HUDEP-2 (cell line): ENCODE results near the gene SOS2.
A peak's percentile ranks its signal among the peaks of the same experiment; 100 is the strongest.

Experiments used
- DNase-seq, 76 experiments: peaks; one replicate each; lab custom pipeline; 2025; ENCODE audit not compliant: unreplicated experiment in 76 of 76; lab: John Stamatoyannopoulos, UW

Gene SOS2

DNA sequence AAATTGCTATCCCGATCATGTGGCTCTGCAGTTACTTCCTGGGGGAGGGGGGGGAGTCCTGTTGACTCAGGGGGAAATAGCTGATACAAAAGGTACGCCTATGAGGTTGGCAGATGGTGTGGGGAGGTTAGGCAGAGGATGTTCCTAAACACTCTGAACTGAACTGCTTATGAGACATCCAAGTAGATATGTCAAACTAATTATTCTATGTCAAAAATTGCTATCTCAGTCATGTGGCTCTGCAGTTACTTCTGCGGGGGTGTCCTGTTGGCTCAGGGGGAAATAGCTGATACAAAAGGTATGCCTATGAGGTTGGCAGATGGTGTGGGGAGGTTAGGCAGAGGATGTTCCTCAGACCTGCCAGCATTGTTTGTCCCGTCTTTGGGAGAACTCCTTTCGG, 109.9 kb downstream of the SOS2 start:
- no peak for DNase-seq

DNA sequence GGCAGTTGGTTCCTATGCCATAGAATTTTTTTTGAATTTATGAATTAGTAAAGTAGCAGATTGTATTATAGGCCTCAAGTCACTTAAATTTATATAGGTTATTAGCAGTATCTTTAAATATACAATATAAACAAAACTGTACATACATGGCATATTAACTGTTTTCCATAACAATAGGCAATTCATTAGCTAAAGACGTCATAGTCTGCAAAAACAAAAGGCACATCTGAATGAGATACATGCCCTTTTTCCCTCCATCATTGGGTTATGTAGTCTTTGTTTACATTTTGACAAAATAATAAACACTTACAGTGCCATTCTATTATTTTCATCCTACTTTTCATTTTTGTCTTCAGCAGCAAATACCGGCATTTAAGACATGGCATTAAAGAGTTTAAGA, 113.9 kb downstream of the SOS2 start:
- DNase-seq, result no peak

DNA sequence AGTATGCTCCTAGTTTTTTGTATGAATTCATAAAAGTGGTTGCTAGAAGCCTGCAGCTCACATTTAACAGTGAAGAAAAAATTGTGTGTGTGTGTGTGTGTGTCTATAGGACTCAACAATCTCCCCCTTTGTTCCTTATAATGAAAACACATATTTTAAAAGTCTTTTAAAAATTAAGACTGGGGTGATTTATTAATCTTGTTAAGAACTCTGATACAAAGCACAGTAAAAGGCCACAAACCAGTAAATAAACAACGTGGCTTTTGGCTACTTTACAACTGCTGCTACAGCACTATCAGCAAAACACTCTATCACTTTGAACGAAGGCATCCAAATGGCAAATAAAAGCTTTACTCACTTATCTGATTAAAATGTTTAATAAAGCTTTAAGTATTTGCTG, 114.4 kb downstream of the SOS2 start:
- no peak for DNase-seq

DNA sequence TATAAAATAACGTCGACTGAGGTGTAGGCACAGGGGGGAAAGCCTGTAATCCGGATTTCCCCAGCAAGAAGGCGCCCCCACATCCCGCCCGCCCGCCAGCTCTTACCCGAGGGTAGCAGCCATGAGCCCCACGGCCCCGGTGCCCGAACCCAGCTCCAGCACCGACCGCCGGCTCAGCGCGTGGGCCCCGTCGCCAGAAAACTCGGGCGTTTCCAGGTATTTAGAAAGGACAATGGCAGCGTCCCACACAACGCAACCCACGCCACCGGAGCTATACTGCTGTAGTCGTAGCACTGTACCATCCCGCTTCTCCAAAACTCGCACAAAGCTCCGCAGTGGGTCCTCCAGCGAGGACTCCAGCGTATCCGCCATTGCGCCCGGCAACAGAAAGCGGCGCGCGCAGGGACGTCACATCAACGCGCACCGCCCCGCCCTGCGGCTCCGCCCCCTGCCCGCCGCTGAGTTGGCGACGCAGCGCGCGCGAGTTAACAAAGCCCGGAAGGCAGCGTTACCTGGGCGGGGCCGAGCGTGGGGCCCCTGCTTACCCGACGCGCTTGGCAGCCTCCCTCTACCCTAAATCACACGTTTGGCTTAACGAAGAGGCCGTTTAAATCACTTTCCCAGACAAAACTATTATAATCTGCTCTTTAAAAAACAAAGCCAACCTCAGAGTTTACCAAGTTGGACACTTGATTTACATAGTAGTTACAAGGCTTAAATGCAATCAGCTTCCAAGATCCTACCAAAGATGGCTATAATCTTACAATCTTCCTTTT, 115.0 kb downstream of the SOS2 start, which contains the start of gene VCPKMT:
Gene VCPKMT (minus strand): TSS at position 392 of the 776 bp plus-strand sequence. CDS start 20 bp downstream, at position 372.
- peak in 74 of 76 experiments; percentile 6 to 95 (median 88) for DNase-seq

DNA sequence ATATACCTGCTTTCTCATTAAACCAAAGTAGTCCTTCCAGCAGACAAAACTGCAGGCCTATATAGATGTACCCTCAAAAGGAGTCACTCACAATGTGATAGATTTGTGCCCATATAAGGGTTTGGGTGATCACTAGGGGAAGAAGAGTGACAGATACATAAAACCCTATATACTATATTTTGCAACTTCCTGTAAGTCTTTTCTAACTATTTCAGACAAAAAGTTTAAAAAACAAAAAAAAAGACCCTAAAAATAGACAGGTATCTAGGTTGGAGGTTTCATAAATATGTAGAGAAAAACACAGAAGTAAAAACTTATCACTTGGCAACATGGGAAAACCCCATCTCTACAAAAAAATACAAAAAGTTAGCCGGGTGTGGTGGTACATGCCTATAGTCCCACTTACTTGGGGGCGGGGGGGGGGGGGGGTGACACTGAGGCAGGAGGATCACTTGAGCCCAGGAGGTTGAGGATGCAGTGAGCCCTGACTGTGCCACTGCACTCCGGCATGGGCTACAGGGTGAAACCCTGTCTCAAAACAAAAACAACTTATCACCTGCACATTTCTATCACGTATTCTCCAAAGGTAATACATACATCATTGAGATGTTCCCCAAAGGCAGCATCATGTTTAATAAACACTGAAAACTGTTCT, 117.9 kb downstream of the SOS2 start:
- DNase-seq, result no peak

DNA sequence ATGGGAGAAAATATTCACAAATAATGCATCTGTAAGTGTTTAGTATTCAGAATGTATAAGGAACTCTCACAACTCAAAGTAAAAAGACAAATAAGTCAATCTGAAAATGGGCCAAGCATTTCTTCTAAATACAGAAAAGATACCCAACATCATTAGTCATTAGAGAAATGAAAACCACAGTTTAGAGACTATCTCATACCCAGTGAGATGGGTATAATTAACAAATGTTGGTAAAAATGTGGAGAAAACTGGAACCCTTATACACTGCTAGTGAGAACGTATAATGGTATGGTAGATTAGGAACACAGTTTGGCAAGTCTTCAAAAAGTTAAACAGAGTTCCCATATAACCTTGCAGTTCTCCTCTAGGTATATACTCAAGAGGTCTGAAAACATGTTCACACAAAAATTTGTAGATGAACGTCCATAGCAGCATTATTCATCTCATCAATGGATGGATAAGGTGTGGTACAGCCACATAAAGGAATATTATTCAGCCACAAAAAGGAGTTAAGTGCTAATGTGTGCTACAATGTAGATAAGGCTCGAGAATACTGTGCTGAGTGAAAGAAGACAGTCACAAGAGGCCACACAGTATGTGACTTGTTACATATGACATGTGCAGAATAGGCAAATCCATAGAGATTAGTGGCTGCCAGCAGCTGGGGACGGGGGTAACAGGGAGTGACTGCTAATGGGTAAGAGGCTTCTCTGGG, 120.9 kb downstream of the SOS2 start:
- DNase-seq, result no peak

DNA sequence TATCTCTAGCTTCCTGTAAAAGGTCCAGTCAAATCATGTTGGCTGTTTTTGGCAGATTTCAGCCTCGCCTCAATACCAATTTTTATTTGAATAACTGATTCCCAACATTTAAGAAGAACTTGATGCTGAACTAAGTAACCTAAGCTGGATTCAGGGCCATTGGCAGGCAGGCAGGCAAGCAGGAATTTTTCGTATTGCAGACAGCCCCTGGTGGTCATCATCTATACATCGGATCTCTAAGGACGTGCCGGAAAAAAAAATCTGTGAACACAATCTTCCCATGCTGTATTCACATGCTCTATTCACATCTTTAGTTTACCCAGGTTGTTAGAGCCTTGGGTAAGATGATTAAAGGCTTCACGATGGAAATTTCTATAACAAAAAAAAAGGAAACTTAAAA, 122.0 kb downstream of the SOS2 start:
- no peak for DNase-seq

DNA sequence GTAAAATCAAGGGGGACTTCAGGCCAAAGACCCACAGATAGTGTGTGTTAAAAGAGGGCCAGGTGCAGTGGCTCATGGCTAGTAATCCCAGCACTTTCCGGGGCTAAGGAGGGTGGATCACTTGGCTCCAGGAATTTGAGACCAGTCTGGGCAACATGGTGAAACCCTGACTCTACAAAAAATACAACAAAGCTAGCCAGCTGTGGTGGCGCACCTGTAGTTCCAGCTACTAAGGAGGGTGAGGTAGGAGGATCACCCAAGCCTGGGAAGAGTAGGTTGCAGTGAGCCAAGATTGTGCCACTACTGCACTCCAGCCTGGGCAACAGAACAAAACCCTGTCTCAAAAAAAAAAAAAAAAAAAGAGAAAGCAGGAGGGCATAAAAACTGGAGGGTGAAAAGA, 123.5 kb downstream of the SOS2 start:
- no peak for DNase-seq

DNA sequence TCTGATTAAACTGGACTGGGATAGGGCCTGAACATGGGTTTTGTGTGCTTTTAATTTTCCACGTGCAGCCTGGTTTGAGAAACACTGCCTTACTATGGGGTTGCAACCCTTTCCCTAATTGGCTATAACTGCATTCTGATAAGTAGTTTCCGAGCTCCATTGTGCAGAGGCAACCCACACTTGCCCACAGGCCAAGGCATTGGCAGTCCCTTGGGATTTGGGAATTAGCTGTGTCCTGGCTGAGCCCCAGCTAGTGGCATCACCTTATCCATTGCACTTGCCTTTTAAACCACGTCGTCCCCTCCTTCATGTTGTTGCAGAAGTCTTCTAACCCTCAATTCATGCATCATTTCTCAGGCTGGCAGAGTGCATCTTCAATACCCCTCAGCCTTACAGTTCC, 125.2 kb downstream of the SOS2 start:
- no peak for DNase-seq

DNA sequence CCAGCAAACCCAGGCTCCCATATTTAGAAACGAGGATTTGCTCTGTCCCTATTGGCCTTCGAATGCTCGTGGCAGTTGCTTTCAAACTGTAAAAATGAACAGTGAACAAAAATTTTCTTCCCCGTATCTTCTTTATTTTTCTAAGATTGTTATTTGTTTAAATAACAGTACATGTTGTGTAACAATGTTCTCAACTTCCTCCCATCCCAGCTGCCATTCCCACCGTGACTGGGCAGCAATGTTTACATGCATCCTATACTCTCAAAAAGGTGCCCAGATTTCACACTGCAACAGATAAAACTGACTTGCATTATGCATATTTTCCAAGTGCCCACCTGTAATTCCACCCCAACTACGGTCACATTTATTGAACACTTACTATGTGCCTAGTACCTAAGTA, 127.8 kb downstream of the SOS2 start:
- no peak for DNase-seq

DNA sequence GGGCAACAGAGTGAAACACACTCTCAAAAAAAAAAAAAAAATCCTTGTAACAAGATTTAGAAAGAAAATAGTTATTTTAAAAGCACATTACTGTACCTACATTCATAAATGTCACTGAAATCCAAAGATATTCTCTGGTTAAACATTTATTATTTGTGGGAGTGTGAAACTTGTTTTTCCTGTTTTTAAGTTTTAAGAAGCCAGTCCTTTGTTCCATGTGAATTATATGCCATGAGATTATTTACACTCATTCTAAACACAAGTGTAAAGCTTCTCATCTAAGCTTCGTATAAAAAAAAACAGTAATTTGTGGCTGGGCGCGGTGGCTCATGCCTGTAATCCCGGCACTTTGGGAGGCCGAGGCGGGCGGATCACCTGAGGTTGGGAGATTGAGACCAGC, 130.0 kb downstream of the SOS2 start:
- DNase-seq, result no peak

DNA sequence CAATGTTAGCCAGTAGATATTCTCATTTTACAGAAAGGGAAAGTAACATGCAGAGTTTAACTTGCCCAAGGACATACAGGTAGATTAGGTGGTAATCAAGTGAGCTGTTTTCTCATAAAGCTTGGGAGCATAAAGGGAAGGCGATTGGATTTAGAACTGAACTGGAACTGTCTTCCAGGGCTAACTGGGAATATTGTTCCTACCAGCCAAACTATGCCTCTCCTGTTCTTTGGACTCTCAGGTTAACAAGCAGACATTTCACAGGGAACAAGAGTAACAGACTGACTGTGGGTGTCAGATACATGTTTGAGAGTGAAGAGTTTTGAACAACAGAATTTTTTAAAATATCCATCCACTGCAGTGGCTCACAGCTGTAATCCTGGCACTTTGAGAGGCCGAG, 130.6 kb downstream of the SOS2 start:
- no peak for DNase-seq

DNA sequence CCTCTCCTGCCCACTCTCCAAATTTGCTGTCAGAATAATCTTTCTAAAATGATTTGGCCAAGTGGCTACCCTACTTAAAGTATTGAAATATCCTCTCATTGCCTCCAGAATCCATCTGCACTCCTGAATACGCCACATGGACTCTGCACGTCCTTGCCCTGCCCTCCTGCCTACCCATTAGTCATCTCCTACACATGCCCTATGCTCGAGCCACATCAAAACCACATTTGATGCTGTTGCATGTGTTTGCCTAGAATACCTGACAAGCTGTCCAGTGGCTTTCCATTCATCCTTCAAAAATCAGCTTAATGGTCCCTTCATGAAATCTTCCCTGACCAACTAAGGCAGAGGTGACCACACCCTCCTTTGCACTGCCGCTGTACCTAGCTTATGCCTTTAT, 132.0 kb downstream of the SOS2 start:
- DNase-seq, result no peak

DNA sequence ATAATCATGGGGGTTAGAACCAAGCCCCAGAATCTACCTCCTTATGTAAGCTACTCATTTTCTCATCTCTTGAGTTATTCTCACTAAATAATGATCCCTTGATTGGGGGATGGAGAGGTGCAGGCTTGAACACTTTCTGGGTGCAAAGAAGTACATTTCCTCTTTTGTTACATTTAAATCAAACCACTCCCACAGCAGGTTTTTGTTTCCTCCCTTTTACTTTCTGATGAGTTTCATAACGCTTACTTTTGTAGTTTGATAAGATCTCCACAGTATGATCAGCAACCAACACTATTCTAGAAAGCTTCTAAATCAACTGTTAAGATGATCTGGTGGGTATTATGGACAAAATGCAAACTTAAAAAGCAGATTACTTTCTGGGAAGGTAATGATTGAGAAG, 135.5 kb downstream of the SOS2 start:
- no peak for DNase-seq

DNA sequence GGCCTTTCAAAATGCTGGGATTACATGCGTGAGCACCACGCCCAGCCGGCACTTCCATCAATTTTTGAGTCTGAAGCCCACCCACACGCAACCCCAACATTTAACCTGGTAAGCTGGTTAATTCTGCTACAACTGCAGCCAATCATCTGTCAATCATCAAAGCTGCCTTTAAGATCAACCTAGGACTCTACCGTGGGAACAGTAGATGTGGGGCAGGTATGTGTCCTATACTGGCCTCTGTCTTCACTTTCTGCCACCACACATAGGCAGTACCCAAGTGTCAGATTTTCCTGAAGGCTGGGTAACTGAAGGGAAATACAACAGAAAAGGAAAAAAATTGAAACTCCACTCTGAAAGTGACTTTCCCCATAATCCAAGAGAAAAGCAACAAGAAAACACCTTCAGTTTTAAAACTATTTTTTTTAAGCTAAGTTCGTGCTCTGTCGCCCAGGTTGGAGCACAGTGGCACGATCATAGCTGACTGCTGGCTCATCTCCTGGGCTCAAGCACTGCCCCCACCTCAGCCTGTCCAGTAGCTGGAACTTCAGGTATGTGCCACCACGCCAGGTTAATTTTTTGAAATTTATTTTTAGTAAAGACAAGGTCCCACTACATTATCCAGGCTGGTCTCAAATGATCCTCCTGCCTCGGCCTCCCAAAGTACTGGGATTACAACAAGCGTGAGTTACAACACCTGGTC, 137.2 kb downstream of the SOS2 start:
- no peak for DNase-seq

DNA sequence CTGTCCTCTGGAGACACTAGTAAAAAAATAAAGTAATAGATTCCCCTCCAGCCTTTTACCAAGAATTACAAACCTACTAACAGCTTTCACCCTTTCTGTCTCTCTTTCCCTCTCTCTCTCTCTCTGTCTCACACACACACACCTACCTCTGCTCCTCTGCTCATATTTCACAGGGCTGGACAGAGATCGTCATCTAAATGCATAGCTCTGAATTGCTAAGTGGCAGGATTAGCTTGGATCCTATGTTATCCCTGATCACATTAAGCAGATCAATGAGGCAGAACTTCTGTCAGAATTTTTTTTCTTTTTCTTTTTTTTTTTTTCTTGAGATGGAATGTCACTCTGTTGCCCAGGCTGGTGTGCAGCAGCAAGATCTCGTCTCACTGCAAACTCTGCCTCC, 137.9 kb downstream of the SOS2 start:
- no peak for DNase-seq

DNA sequence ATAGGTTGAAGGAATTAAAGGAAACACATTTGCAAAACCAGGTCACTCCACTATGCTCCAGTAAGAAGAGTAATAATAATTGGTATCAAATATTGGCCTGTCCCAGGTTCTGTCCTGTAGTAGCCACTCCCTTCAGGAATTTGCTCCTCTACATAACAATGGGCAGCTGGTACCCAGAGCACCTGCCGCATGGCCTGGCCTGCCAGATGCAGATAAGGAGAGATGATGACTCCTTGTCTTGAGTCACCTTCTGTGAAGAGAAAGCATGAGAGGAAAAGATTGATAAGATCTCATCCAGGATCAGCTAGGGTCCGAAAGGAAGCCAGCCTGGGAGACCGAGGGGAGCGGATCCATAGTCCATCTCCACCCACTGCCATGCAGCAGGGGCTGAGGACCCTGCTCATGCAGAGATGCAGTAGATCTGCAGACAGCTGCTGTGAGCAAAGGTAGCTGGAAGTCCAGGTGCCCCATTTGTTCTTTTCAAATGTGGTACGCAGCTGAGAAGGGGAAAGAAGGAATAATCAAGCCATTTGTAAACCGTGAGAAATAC, 139.3 kb downstream of the SOS2 start:
- DNase-seq, result no peak

DNA sequence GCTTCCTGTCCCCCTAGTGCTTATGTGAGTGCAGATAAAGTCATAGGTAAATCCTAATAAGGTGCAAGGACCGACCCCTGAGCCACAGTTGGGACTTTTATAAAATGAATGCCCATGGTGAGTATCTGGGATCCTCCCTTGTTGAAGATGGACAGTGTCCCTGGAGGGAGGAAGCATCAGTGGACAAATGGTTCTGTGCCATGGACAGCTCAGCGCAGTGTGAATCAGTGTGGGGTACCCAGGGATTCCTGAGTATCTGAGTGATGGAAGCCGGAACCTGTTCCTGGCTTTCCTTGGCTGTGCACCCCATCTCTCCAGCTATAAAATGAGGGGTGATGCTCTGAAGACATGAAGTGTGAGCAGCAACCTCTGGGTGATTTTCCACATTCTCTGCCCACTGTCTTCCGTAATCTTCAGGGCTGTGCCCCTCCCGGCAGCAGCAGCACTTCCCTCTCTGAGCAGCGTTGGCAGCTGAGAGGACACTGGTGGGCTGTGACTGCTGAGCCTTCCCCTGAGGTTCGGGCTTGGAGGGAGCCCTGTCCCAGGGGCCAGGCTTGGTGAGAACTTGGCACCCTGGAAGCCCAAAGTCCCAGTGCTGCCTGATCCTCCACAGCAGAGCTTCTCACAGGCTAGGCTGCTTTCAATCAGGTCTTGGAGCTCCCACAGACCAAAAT, 140.0 kb downstream of the SOS2 start:
- DNase-seq, result no peak

DNA sequence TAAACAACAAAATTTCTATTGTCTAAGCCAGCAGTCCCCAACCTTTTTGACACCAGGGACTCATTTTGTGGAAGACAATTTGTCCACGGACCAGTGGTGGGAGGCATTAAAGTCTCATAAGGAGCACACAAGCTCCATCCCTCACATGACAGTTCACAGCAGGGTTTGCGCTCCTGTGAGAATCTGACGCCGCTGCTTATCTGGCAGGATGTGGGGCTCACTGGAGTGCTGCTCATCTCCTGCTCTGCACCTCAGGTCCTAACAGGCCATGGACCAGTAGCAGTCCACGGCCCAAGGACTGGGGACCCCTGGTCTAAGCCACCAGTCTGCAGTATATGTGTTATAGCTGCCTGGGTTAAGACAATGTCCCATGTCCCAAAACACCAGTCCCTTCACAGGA, 142.2 kb downstream of the SOS2 start:
- no peak for DNase-seq

DNA sequence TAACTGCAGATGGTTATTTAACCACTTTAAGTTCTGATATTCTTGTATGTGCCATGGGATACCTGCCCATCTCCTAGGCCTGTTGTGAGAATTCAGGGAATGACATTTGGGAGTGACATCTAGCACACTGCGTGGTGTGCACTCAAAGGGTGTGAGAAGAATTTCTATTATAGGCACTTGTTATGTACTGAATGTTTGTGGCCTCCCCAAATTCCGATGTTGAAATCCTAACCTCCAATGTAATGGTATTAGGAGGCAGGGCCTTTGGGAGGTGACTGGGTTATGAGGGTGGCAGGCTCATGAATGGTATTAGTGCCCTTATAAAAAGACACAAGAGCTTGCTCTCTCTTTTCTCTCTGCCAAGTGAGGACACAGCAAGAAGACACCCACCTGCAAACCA, 142.6 kb downstream of the SOS2 start:
- no peak for DNase-seq
